Transverse colon (tissue), 4 donors: Measurements from ENCODE around the gene TFEB.

Experiments
- POLR2A ChIP-seq: fragments of 450-650 bp; IDR thresholded peaks from one replicate; pipeline ENCODE4 v1.6.1; 2016; ENCODE audit warnings: antibody characterized with exemption, mild to moderate bottlenecking, moderate library complexity
- POLR2AphosphoS5 ChIP-seq, 3 donors: sonication (generic); formaldehyde crosslinking; IDR thresholded peaks; one replicate each; pipeline ENCODE4 v1.6.1; 2016; ENCODE audit warnings: antibody characterized with exemption in 3 of 3
- TF ChIP-seq, protein P1 (sequence below), 5 experiments: fragments of 200-600 bp in 3 of 5; fragments of 450-650 bp in 2 of 5; sonication (generic) in 3 of 5; IDR thresholded peaks; 1 replicate in 2 of 5; 2 replicates in 3 of 5; pipeline ENCODE4 v1.5.1; 2016 to 2017; ENCODE audit warnings: antibody characterized with exemption in 5 of 5, inconsistent platforms in 3 of 5, mild to moderate bottlenecking in 2 of 5, moderate library complexity in 1 of 5

GRCh38 chr6:41670703-41671360, 64.6 kb downstream of the TFEB start:
- TF ChIP-seq, protein P1, sequence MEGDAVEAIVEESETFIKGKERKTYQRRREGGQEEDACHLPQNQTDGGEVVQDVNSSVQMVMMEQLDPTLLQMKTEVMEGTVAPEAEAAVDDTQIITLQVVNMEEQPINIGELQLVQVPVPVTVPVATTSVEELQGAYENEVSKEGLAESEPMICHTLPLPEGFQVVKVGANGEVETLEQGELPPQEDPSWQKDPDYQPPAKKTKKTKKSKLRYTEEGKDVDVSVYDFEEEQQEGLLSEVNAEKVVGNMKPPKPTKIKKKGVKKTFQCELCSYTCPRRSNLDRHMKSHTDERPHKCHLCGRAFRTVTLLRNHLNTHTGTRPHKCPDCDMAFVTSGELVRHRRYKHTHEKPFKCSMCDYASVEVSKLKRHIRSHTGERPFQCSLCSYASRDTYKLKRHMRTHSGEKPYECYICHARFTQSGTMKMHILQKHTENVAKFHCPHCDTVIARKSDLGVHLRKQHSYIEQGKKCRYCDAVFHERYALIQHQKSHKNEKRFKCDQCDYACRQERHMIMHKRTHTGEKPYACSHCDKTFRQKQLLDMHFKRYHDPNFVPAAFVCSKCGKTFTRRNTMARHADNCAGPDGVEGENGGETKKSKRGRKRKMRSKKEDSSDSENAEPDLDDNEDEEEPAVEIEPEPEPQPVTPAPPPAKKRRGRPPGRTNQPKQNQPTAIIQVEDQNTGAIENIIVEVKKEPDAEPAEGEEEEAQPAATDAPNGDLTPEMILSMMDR (IDR thresholded peaks at IDR 0.05): no peak
- TF ChIP-seq POLR2AphosphoS5 (IDR thresholded peaks at IDR 0.05): no peak
- no peak for TF ChIP-seq POLR2A
